ENCODE data around the gene DNM1. TPM values are rescaled to one million over a fixed set of nuclear protein-coding genes. Genes with fewer than 3 reads are reported as not detected.

Gene DNM1
- total RNA-seq, 1 experiment from 2014 or later = 2.0 TPM

DNA sequence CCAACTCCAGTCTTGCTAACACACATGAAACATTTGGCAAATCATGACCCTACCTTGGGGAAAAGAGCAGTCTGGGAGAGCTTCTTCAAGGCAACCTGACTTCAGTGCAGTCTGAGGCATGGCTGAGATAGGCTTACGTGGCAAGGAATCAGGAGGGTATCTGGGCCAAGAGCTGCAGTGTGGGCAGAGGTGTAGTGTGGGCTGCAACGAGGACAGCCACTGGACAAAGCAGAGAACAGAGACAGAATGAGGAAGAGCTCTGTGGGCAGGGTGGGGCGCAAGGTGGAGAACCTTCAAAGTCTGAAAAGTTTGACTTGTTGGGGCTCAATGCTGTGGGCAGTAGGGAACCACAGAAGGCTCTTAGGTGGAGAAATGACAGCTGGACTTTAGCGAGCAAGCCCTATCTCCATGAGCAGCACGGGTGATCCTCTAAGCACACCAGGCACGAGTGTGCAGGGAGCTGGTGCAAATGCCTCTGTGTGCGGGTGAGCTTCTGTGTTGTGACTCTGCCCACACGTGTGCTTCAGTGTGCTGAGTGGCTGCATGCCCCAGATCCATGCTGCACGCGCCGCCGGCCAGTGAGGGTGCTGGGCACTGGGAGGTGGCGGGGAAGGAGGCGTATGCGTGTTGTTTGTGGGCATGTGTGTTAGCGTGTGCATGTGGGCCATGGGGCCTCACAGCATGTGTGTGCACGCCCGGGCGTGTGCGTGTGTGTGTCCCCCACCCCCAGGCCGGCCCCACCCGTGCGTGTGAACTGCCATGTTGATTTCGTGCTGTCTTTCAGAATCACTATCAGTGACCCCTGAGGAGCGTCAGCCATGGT, 49.3 kb downstream of the DNM1 start:
- Mint-ChIP-seq H3K36me3 (ENCODE audit: insufficient read depth, unreplicated experiment) (peaks cover 23% of the 10 kb centered on the region), H3K4me3 (ENCODE audit: unreplicated experiment) (no peak overlapping the region), H3K9me3 (ENCODE audit: unreplicated experiment) (no peaks in the 10 kb centered on the region), H3K27ac (ENCODE audit: low read depth, unreplicated experiment) (no peak overlapping the region), H3K27me3 (ENCODE audit: insufficient read depth, unreplicated experiment) (no peaks in the 10 kb centered on the region), H3K4me1 (ENCODE audit: insufficient read depth, unreplicated experiment) (peaks cover 17% of the 10 kb centered on the region)
- ChIA-PET POLR2A (no interaction called here), CTCF (interaction anchor here (0.6 to 1.2 kb wide), 4 partner anchors 34 to 76 kb away, joined by 3 read pairs; no protein-coding TSS in a partner anchor)
- BruUV-seq (replicated peaks) = no TSS peak
- TF ChIP-seq CTCF (IDR thresholded peaks at IDR 0.05; ENCODE audit: unreplicated experiment) = no peak
- DNase-seq (ENCODE audit: unreplicated experiment) = no peak
- intact Hi-C loops (cut with micrococcal nuclease) = no loop called here

DNA sequence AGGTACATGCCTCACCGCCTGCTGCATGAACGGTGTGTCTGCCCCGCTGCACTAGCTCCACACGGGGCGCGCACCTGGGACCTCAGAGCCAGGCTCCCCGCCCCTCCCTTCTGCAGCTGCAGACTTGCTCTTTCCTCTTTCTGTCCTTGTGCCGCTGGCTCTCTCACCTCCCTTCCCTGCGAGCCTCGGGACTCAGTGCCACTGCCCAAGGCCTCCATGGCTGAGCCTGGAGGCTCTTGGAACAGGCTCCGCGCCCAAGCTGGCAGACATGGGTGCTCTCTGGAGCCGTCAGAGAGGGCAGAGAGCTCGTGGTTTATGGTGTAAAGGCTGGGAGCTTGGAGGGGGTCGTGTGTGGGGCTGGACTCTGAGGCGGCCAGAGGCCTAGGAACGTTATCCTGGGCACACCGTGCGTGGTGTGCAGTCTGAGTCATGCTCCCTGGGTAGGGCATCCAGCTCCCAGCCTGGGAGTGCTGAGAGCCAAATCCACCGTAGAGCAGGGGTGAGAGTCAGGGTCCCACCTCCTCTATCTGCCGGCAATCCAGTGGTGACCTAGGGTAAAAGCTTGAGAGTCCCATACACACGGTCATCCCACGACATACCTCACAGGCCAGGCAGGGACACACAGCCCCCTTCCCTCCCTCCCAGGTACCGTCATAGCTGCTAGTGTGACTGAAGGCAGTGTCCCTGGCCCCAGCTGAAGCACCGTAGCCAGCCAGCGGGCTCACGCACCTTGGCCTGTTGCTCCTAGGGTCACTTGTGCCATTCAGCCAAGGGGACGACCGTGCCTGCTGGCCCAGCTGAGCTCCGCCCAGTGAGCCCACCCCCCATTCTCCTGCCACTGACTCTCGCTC, 50.2 kb downstream of the DNM1 start:
- no TSS peak for BruUV-seq (replicated peaks)
- Mint-ChIP-seq H3K27ac (ENCODE audit: low read depth, unreplicated experiment) (no peak overlapping the region), H3K4me1 (ENCODE audit: insufficient read depth, unreplicated experiment) (peaks cover 17% of the 10 kb centered on the region), H3K36me3 (ENCODE audit: insufficient read depth, unreplicated experiment) (peaks cover 27% of the 10 kb centered on the region), H3K9me3 (ENCODE audit: unreplicated experiment) (no peaks in the 10 kb centered on the region), H3K27me3 (ENCODE audit: insufficient read depth, unreplicated experiment) (no peaks in the 10 kb centered on the region), H3K4me3 (ENCODE audit: unreplicated experiment) (no peak overlapping the region)
- intact Hi-C loops (cut with micrococcal nuclease) = no loop called here
- no peak for TF ChIP-seq CTCF (IDR thresholded peaks at IDR 0.05; ENCODE audit: unreplicated experiment)
- DNase-seq (ENCODE audit: unreplicated experiment) = no peak
- ChIA-PET CTCF (interaction anchor here (0.6 to 1.2 kb wide), 2 partner anchors 35 to 129 kb away, joined by 3 to 4 read pairs; no protein-coding TSS in a partner anchor), POLR2A (no interaction called here)

DNA sequence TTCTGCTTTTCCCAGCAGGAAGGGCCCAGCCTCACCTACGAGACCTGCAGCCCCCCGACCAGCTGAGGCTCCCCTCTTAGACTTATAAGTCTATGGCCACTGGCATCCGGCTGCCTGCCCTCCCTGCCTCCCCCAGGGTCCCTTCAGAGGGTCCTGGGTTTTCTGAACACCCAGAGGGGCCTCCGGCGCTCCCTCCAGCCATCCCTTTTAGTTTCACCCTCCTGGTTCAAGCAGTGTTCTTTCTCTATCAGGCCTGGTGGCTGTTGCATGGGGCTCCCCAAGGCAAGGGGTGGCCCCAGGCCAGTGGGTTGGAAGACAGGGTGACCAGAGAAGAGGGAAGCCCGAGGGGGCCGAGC, 50.8 kb downstream of the DNM1 start:
- no peak for TF ChIP-seq CTCF (IDR thresholded peaks at IDR 0.05; ENCODE audit: unreplicated experiment)
- Mint-ChIP-seq H3K27me3 (ENCODE audit: insufficient read depth, unreplicated experiment) (no peaks in the 10 kb centered on the region), H3K4me1 (ENCODE audit: insufficient read depth, unreplicated experiment) (peaks cover 17% of the 10 kb centered on the region), H3K4me3 (ENCODE audit: unreplicated experiment) (no peak overlapping the region), H3K27ac (ENCODE audit: low read depth, unreplicated experiment) (no peak overlapping the region), H3K36me3 (ENCODE audit: insufficient read depth, unreplicated experiment) (peaks cover 31% of the 10 kb centered on the region), H3K9me3 (ENCODE audit: unreplicated experiment) (no peaks in the 10 kb centered on the region)
- POLR2A ChIA-PET = no interaction called here
- DNase-seq (ENCODE audit: unreplicated experiment) = no peak
- CTCF ChIA-PET = interaction anchor here (0.6 to 2.2 kb wide), 3 partner anchors 14 to 130 kb away, joined by 3 to 9 read pairs (median 4); no protein-coding TSS in a partner anchor
- BruUV-seq (replicated peaks) = no TSS peak
- intact Hi-C loops (cut with micrococcal nuclease) = no loop called here

DNA sequence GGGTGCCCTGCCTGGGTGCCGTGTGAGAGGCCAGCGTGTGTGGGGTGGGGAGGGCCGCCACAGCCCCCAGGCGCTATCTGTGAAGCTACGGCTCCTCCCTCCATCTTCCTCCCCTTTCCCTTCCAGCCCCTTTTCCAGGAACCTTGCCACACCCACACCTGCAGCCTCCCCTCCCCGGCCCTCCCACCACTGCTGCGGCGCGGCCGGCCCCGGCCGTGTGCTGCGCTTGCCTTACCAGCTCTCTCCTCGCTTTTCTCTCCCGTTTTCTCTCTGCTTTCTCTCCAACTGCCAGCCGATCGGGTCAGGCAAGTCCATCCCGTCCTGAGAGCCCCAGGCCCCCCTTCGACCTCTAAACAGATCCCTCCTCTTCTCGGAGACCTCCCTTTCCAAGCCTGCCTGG, 51.2 kb downstream of the DNM1 start:
- Mint-ChIP-seq H3K27ac (ENCODE audit: low read depth, unreplicated experiment) (no peak overlapping the region), H3K36me3 (ENCODE audit: insufficient read depth, unreplicated experiment) (peaks cover 35% of the 10 kb centered on the region), H3K27me3 (ENCODE audit: insufficient read depth, unreplicated experiment) (no peaks in the 10 kb centered on the region), H3K9me3 (ENCODE audit: unreplicated experiment) (no peaks in the 10 kb centered on the region), H3K4me1 (ENCODE audit: insufficient read depth, unreplicated experiment) (peaks cover 17% of the 10 kb centered on the region), H3K4me3 (ENCODE audit: unreplicated experiment) (no peak overlapping the region)
- no TSS peak for BruUV-seq (replicated peaks)
- CTCF ChIA-PET = interaction anchor here (0.6 to 2.2 kb wide), 6 partner anchors 13 to 773 kb away, joined by 3 to 9 read pairs (median 3); no protein-coding TSS in a partner anchor
- intact Hi-C loops (cut with micrococcal nuclease) = no loop called here
- no peak for TF ChIP-seq CTCF (IDR thresholded peaks at IDR 0.05; ENCODE audit: unreplicated experiment)
- POLR2A ChIA-PET = no interaction called here
- no peak for DNase-seq (ENCODE audit: unreplicated experiment)
